IMR-90 (cell line): ENCODE measurements around the gene CTAG2. TPM values are rescaled to one million over a fixed set of nuclear protein-coding genes. Genes with fewer than 3 reads are reported as not detected.
"Not testable (repeated sequence)": the region's sequence is repeated elsewhere in the genome, so short reads cannot be mapped to it uniquely, and the experiment has no call there.

Experiments used
- ATAC-seq: fragments of 200-7000 bp; cut with Tn5 transposase; 2 replicates; pipeline ENCODE4 v1.9.1; 2020; ENCODE audit warnings: low read depth, mild to moderate bottlenecking, moderate library complexity
- BruUV-seq: library from RNA; stranded (reverse); fragments of 400-500 nt; replicated peaks from 2 replicates; lab custom pipeline; 2021; lab: Mats Ljungman, UMichigan
- CTCF ChIA-PET: fragments of 300-600 bp; formaldehyde crosslinking; extraction: SDS; loops from one replicate; lab custom pipeline; 2021; ENCODE audit warnings: antibody characterized with exemption; lab: Yijun Ruan, JAX
- POLR2A ChIA-PET: fragments of 300-600 bp; sonication (Branson Sonifier 250); formaldehyde crosslinking; loops from one replicate; lab custom pipeline; 2022; ENCODE audit warnings: antibody characterized with exemption; ENCODE audit not compliant: unreplicated experiment; lab: Charles Lee
- DNase-seq: peaks from one replicate; pipeline ENCODE4 v3.0.0; 2013
- H2AFZ ChIP-seq: replicated peaks from 2 replicates; pipeline ENCODE3; 2013; ENCODE audit warnings: low read length, mild to moderate bottlenecking; ENCODE audit not compliant: poor library complexity
- H2AK5ac ChIP-seq: 2 replicates; pipeline ENCODE4 v1.6.1; 2013; ENCODE audit warnings: low read depth, low read length, inconsistent platforms
- H2AK9ac ChIP-seq: replicated peaks from 2 replicates; pipeline ENCODE3; 2013; ENCODE audit warnings: mild to moderate bottlenecking, low read depth, low read length, moderate library complexity; ENCODE audit not compliant: poor library complexity
- H2BK120ac ChIP-seq: 2 replicates; pipeline ENCODE4 v1.6.1; 2013; ENCODE audit warnings: low read depth, low read length, inconsistent platforms
- H2BK15ac ChIP-seq: 3 replicates; pipeline ENCODE4 v1.6.1; 2013; ENCODE audit warnings: low read depth, low read length, inconsistent platforms
- H2BK20ac ChIP-seq: 2 replicates; pipeline ENCODE4 v1.6.1; 2013; ENCODE audit warnings: low read depth, mild to moderate bottlenecking, inconsistent platforms, low read length, moderate library complexity
- H2BK5ac ChIP-seq: 2 replicates; pipeline ENCODE4 v1.6.1; 2013; ENCODE audit warnings: mild to moderate bottlenecking, low read depth, low read length, inconsistent platforms; ENCODE audit not compliant: poor library complexity, severe bottlenecking
- H3K14ac ChIP-seq: replicated peaks from 2 replicates; pipeline ENCODE4 v1.6.1; 2013; ENCODE audit warnings: low read depth, low read length, inconsistent platforms
- H3K18ac ChIP-seq: 2 replicates; pipeline ENCODE4 v1.6.1; 2013; ENCODE audit warnings: low read depth, low read length, control low read depth
- H3K23ac ChIP-seq: 2 replicates; pipeline ENCODE4 v1.6.1; 2013; ENCODE audit warnings: low read depth, low read length, inconsistent platforms
- H3K27ac ChIP-seq: 2 replicates; pipeline ENCODE4 v1.5.1; 2013; ENCODE audit warnings: mild to moderate bottlenecking, control low read depth, low read length; ENCODE audit not compliant: insufficient read depth
- H3K27me3 ChIP-seq: 2 replicates; pipeline ENCODE4 v1.6.1; 2013; ENCODE audit warnings: low read length; ENCODE audit not compliant: control insufficient read depth, insufficient read depth
- H3K36me3 ChIP-seq: 2 replicates; pipeline ENCODE4 v1.6.1; 2013; ENCODE audit warnings: low read length, mixed read lengths; ENCODE audit not compliant: control insufficient read depth, insufficient read depth
- H3K4ac ChIP-seq: 2 replicates; pipeline ENCODE4 v1.6.1; 2013; ENCODE audit warnings: low read depth, low read length, inconsistent platforms
- H3K4me1 ChIP-seq: 2 replicates; pipeline ENCODE4 v1.6.1; 2013; ENCODE audit warnings: low read length, mixed read lengths; ENCODE audit not compliant: control insufficient read depth, insufficient read depth
- H3K4me2 ChIP-seq: 2 replicates; pipeline ENCODE4 v1.6.1; 2013; ENCODE audit warnings: low read depth, mild to moderate bottlenecking, control low read depth, low read length, moderate library complexity
- H3K4me3 ChIP-seq: 2 replicates; pipeline ENCODE4 v1.5.1; 2013; ENCODE audit warnings: low read depth, mild to moderate bottlenecking, control low read depth, low read length, moderate library complexity; ENCODE audit not compliant: insufficient read depth
- H3K56ac ChIP-seq: 2 replicates; pipeline ENCODE4 v1.6.1; 2013; ENCODE audit warnings: low read length, inconsistent platforms; ENCODE audit not compliant: insufficient read depth; ENCODE audit errors: extremely low read depth
- H3K79me1 ChIP-seq, 2 experiments: 2 replicates each; pipeline ENCODE4 v1.6.1; 2013; ENCODE audit warnings: low read length in 2 of 2, inconsistent platforms in 1 of 2, low read depth in 1 of 2
- H3K9ac ChIP-seq: 2 replicates; pipeline ENCODE4 v1.6.1; 2013; ENCODE audit warnings: low read depth, low read length, control low read depth
- H3K9me1 ChIP-seq: 2 replicates; pipeline ENCODE4 v1.6.1; 2013; ENCODE audit warnings: low read length, inconsistent platforms; ENCODE audit not compliant: insufficient read depth
- H3K9me3 ChIP-seq: 2 replicates; pipeline ENCODE4 v1.6.1; 2013; ENCODE audit warnings: low read length; ENCODE audit not compliant: control insufficient read depth, insufficient read depth
- H4K20me1 ChIP-seq: 2 replicates; pipeline ENCODE4 v1.6.1; 2013; ENCODE audit warnings: low read length, inconsistent platforms; ENCODE audit not compliant: insufficient read depth
- H4K5ac ChIP-seq: 2 replicates; pipeline ENCODE4 v1.6.1; 2013; ENCODE audit warnings: mild to moderate bottlenecking, low read depth, low read length, control low read depth
- H4K8ac ChIP-seq, 2 experiments: 2 replicates each; pipeline ENCODE4 v1.6.1; 2013; ENCODE audit warnings: low read depth in 2 of 2, low read length in 2 of 2, control low read depth in 1 of 2, inconsistent platforms in 1 of 2
- H4K91ac ChIP-seq: 2 replicates; pipeline ENCODE4 v1.6.1; 2013; ENCODE audit warnings: low read depth, low read length, inconsistent platforms; ENCODE audit not compliant: insufficient read depth
- WGBS, 2 experiments: methylation state at CpG; one replicate each; pipeline versions ENCODE4 v1.1.5 to v1.1.7; 2013; ENCODE audit warnings: missing lambda C conversion rate in 2 of 2; ENCODE audit not compliant: insufficient read length in 1 of 2; ENCODE audit errors: extremely low coverage in 2 of 2; 5-methylcytosine and 5-hydroxymethylcytosine counted together
- dilution Hi-C: fragments of 300-500 bp; cut with HindIII; formaldehyde crosslinking; loops from one replicate; pipeline ENCODE4 v1.14.3; 2018; ENCODE audit warnings: low sequenced_read_pairs; ENCODE audit not compliant: unreplicated experiment
- in situ Hi-C: fragments of 300-500 bp; cut with MboI; formaldehyde crosslinking; loops from 3 replicates; pipeline ENCODE4 v1.14.3; 2019; ENCODE audit warnings: low sequenced_read_pairs, inconsistent platforms, mixed read lengths
- intact Hi-C: fragments of 100-400 bp; cut with micrococcal nuclease; formaldehyde crosslinking; loops from 2 replicates; pipeline ENCODE4 v1.10.0; 2022
- polyA plus RNA-seq, 3 experiments: library from polyadenylated mRNA; depleted of rRNA; stranded (reverse); fragments of >200 nt; gene quantifications; 2 replicates each; pipeline ENCODE4 v1.2.3, GENCODE V29; 2012; ENCODE audit warnings: low replicate concordance in 1 of 3
- total RNA-seq: library from RNA; depleted of rRNA; stranded (reverse); fragments of >200 nt; gene quantifications from 2 replicates; pipeline ENCODE4 v1.2.3, GENCODE V29; 2012

Gene CTAG2
- total and polyA plus RNA-seq, 2 of the 4 experiments (the other 2 are of a cell fraction), result 27.1 to 42.5 TPM

- H3K4me2 ChIP-seq, DNase-seq, H3K9me1 ChIP-seq, H4K20me1 ChIP-seq, H2BK120ac ChIP-seq, in situ Hi-C loops, H3K23ac ChIP-seq, H3K9me3 ChIP-seq, H3K79me1 ChIP-seq, H3K36me3 ChIP-seq, H2AK5ac ChIP-seq, CTCF ChIA-PET, H3K4me3 ChIP-seq, H3K14ac ChIP-seq, H3K9ac ChIP-seq, BruUV-seq, H2BK15ac ChIP-seq, H4K91ac ChIP-seq, POLR2A ChIA-PET, H2BK5ac ChIP-seq, H4K8ac ChIP-seq, H3K27me3 ChIP-seq, H3K4me1 ChIP-seq, H2AFZ ChIP-seq, H2BK20ac ChIP-seq, H3K4ac ChIP-seq, H2AK9ac ChIP-seq, H3K27ac ChIP-seq, H3K56ac ChIP-seq, H3K18ac ChIP-seq, intact Hi-C loops, H4K5ac ChIP-seq, dilution Hi-C loops, ATAC-seq: not testable (repeated sequence)
- no CpG with 5 or more reads among the region's 11 CpGs for WGBS, 2 experiments
Observed at GRCh38 chrX:154630949-154631348, 22.4 kb downstream of the CTAG2 start.

- H3K4me2 ChIP-seq, H4K20me1 ChIP-seq, dilution Hi-C loops, H4K91ac ChIP-seq, H4K5ac ChIP-seq, H2AFZ ChIP-seq, H3K9me3 ChIP-seq, H3K4me3 ChIP-seq, H3K14ac ChIP-seq, H2AK5ac ChIP-seq, H3K27me3 ChIP-seq, H3K18ac ChIP-seq, H3K9me1 ChIP-seq, H3K36me3 ChIP-seq, H3K9ac ChIP-seq, H3K4ac ChIP-seq, H3K79me1 ChIP-seq, H2BK15ac ChIP-seq, intact Hi-C loops, H3K4me1 ChIP-seq, H3K56ac ChIP-seq, H2BK5ac ChIP-seq, CTCF ChIA-PET, H2BK120ac ChIP-seq, in situ Hi-C loops, DNase-seq, H3K27ac ChIP-seq, BruUV-seq, H2AK9ac ChIP-seq, POLR2A ChIA-PET, H2BK20ac ChIP-seq, H3K23ac ChIP-seq, H4K8ac ChIP-seq: not testable (repeated sequence)
- WGBS, 2 experiments, result no CpG with 5 or more reads among the region's 5 CpGs
- ATAC-seq, result peak; percentile 88
Observed at GRCh38 chrX:154628960-154629359, 24.4 kb downstream of the CTAG2 start.
